Loucy (cell line): ENCODE data around the gene CD46.
"Not testable (repeated sequence)": the region's sequence is repeated elsewhere in the genome, so short reads cannot be mapped to it uniquely, and the experiment has no call there.

Experiments used
- H2AFZ ChIP-seq: fragments of 200-600 bp; sonication (generic); 2 replicates; pipeline ENCODE4 v1.6.0; 2016; ENCODE audit warnings: antibody characterized with exemption, mild to moderate bottlenecking, low read length, moderate library complexity
- H3F3A ChIP-seq: fragments of 200-600 bp; 2 replicates; pipeline ENCODE4 v1.6.0; 2016; ENCODE audit warnings: antibody characterized with exemption, low read depth, mild to moderate bottlenecking
- H3K27me3 ChIP-seq: fragments of 200-600 bp; sonication (generic); 2 replicates; pipeline ENCODE4 v1.6.1; 2014; ENCODE audit warnings: low read length, mild to moderate bottlenecking; ENCODE audit not compliant: insufficient read depth, poor library complexity, severe bottlenecking
- H3K36me3 ChIP-seq: fragments of 200-600 bp; sonication (generic); 2 replicates; pipeline ENCODE4 v1.6.1; 2016; ENCODE audit warnings: low read length; ENCODE audit not compliant: insufficient read depth
- H3K4me1 ChIP-seq: fragments of 200-600 bp; sonication (generic); 2 replicates; pipeline ENCODE4 v1.5.1; 2014; ENCODE audit warnings: low read length, mild to moderate bottlenecking; ENCODE audit not compliant: insufficient read depth, poor library complexity, severe bottlenecking
- H3K4me2 ChIP-seq: fragments of 200-600 bp; sonication (generic); 2 replicates; pipeline ENCODE4 v1.6.0; 2014; ENCODE audit warnings: antibody characterized with exemption, low read length, low read depth, mild to moderate bottlenecking; ENCODE audit not compliant: poor library complexity, severe bottlenecking
- H3K4me3 ChIP-seq: fragments of 200-600 bp; sonication (generic); 2 replicates; pipeline ENCODE4 v1.5.1; 2014; ENCODE audit warnings: low read length, mild to moderate bottlenecking, mixed read lengths; ENCODE audit not compliant: poor library complexity, severe bottlenecking
- H3K79me2 ChIP-seq: fragments of 200-600 bp; sonication (generic); 2 replicates; pipeline ENCODE4 v1.6.1; 2014; ENCODE audit warnings: low read length; ENCODE audit not compliant: insufficient read depth
- H3K9ac ChIP-seq: fragments of 200-600 bp; sonication (generic); 2 replicates; pipeline ENCODE4 v1.6.0; 2014; ENCODE audit warnings: mild to moderate bottlenecking, low read depth, low read length, moderate library complexity; ENCODE audit not compliant: poor library complexity, severe bottlenecking
- H3K9me2 ChIP-seq: fragments of 200-600 bp; sonication (generic); replicated peaks from 2 replicates; pipeline ENCODE4 v1.6.1; 2016; ENCODE audit warnings: low read depth, low read length, mixed read lengths
- H3K9me3 ChIP-seq: fragments of 200-600 bp; sonication (generic); 2 replicates; pipeline ENCODE4 v1.6.1; 2014; ENCODE audit warnings: mild to moderate bottlenecking, antibody characterized with exemption, low read length, low read depth; ENCODE audit not compliant: insufficient read depth
- H4K20me1 ChIP-seq: fragments of 200-600 bp; sonication (generic); 2 replicates; pipeline ENCODE4 v1.6.0; 2014; ENCODE audit warnings: antibody characterized with exemption, low read length, mild to moderate bottlenecking; ENCODE audit not compliant: insufficient read depth, poor library complexity, severe bottlenecking
- CTCF ChIP-seq: fragments of 200-600 bp; sonication (generic); conservative IDR thresholded peaks from 2 replicates; pipeline ENCODE4 v1.5.1; 2014; ENCODE audit warnings: mild to moderate bottlenecking, antibody characterized with exemption, low read length
- EZH2phosphoT487 ChIP-seq: fragments of 200-600 bp; IDR thresholded peaks from 2 replicates; pipeline ENCODE4 v1.6.1; 2018; ENCODE audit warnings: antibody characterized with exemption, mild to moderate bottlenecking, moderate library complexity, borderline replicate concordance

CD46 gene

DNA sequence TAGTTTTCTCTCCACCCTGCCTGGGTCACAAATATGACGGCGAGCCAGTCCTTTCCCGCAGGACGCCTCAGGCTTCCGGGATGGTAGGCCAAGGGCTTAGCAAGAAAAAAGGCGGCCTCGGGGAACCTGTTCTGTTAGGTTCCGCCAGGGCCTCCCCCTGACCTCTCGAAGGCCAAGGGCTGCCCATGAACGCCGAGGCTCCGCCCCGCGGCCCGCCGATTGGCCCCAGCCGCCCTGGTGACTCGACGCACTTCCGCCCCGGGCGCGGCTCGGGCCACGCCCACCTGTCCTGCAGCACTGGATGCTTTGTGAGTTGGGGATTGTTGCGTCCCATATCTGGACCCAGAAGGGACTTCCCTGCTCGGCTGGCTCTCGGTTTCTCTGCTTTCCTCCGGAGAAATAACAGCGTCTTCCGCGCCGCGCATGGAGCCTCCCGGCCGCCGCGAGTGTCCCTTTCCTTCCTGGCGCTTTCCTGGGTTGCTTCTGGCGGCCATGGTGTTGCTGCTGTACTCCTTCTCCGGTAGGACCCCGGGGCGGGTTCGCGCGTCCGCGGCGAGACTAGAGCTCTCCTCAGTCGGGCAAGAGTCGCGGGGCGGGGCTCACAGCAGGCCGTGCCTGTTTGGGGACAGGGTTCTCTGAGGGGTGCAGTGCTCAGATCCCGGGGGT is at the start of gene CD46:
Gene CD46, plus strand, starts transcription at position 265 of the 666 bp plus-strand sequence. Its CDS starts 159 bp downstream, at position 424.
- Histone ChIP-seq H3K36me3 (peaks cover 2% of the 10 kb centered on the region), H4K20me1 (peaks cover 49% of the 10 kb centered on the region), H3F3A (no peaks in the 10 kb centered on the region), H3K27me3 (peaks cover 5% of the 10 kb centered on the region), H3K4me3 (peak within 1 kb of the TSS; percentile 92), H3K9ac (peak within 1 kb of the TSS; percentile 86), H2AFZ (peak within 1 kb of the TSS; percentile 93), H3K9me3 (no peaks in the 10 kb centered on the region), H3K4me2 (peak within 1 kb of the TSS; percentile 96), H3K4me1 (peaks cover 69% of the 10 kb centered on the region), H3K9me2 (no peaks in the 10 kb centered on the region), H3K79me2 (peaks cover 64% of the 10 kb centered on the region)
- no peak for TF ChIP-seq CTCF
- no peak for TF ChIP-seq EZH2phosphoT487

GRCh38 chr1:207702317-207702716 is 49.5 kb upstream of the CD46 start:
- TF ChIP-seq EZH2phosphoT487 (no peak), CTCF (no peak)
- no peaks in the 10 kb centered on the region for H3K27me3 ChIP-seq
- H3K9me2 ChIP-seq: no peaks in the 10 kb centered on the region
- H3K9me3 ChIP-seq: no peaks in the 10 kb centered on the region
- H3K9ac ChIP-seq: no peak overlapping the region
- no peaks in the 10 kb centered on the region for H4K20me1 ChIP-seq
- no peak overlapping the region for H2AFZ ChIP-seq
- no peak overlapping the region for H3K4me3 ChIP-seq
- no peaks in the 10 kb centered on the region for H3K79me2 ChIP-seq
- H3K36me3 ChIP-seq: no peaks in the 10 kb centered on the region
- no peak overlapping the region for H3K4me2 ChIP-seq
- H3F3A ChIP-seq: no peaks in the 10 kb centered on the region
- H3K4me1 ChIP-seq: no peaks in the 10 kb centered on the region

DNA sequence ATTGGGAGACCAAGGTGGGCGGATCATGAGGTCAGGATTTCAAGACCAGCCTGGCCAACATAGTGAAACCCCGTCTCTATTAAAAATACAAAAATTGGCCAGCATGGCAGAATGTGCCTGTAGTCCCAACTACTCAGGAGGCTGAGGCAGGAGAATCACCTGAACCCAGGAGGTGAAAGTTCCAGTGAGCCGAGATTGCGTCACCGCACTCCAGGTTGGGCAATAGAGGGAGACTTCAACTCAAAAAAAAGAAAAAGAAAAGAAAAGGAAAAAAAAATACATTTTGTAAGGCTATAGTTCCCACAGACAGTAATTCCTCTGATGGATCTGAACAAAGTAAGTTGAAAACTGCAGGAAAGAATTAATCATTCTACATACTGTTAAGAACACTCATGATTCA is 48.1 kb upstream of the CD46 start:
- no peak for TF ChIP-seq CTCF
- TF ChIP-seq EZH2phosphoT487: no peak
- H3K9ac ChIP-seq: no peak overlapping the region
- no peak overlapping the region for H3K4me2 ChIP-seq
- H3K36me3 ChIP-seq: no peaks in the 10 kb centered on the region
- no peak overlapping the region for H2AFZ ChIP-seq
- H3K4me1 ChIP-seq: no peaks in the 10 kb centered on the region
- H3K9me2 ChIP-seq: no peaks in the 10 kb centered on the region
- H3K4me3 ChIP-seq: no peak overlapping the region
- H3F3A ChIP-seq: no peaks in the 10 kb centered on the region
- H4K20me1 ChIP-seq: no peaks in the 10 kb centered on the region
- no peaks in the 10 kb centered on the region for H3K9me3 ChIP-seq
- H3K79me2 ChIP-seq: no peaks in the 10 kb centered on the region
- no peaks in the 10 kb centered on the region for H3K27me3 ChIP-seq

DNA sequence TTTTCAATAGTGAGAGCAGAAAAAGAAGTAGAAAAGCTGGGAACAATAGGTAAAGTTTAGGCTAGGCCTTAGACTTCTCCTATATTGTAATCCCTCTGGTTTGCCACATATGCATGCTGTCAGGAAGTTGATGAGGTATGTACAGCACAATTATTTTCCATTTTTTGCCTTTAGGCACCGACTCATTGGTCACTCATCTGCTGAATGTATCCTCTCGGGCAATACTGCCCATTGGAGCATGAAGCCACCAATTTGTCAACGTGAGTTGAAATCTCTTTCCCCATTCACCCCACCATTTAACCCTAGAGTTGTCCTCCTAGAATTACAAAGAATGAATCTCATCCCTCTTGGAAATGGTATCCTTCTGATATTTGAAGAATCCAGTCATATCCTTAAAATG is 43.9 kb upstream of the CD46 start:
- not testable (repeated sequence) for H3K36me3 ChIP-seq, H3K79me2 ChIP-seq, H4K20me1 ChIP-seq, H3K27me3 ChIP-seq, H3K9me2 ChIP-seq, H2AFZ ChIP-seq, H3K9ac ChIP-seq, H3F3A ChIP-seq, H3K4me3 ChIP-seq, H3K4me2 ChIP-seq, H3K4me1 ChIP-seq, H3K9me3 ChIP-seq
